ENCODE data around the gene ST6GAL1.
"Not testable (repeated sequence)": the region's sequence is repeated elsewhere in the genome, so short reads cannot be mapped to it uniquely, and the experiment has no call there.

ST6GAL1 gene

GRCh38 chr3:187000711-187001151 is 70.4 kb downstream of the ST6GAL1 start:
- H3K27me3 Mint-ChIP-seq: no peaks in the 10 kb centered on the region
- H3K4me3 Mint-ChIP-seq: peak overlapping the region; percentile 47
- peaks cover 26% of the 10 kb centered on the region for H3K36me3 Mint-ChIP-seq

GRCh38 chr3:187002915-187003314 is 72.6 kb downstream of the ST6GAL1 start:
- Mint-ChIP-seq H3K9me3 (ENCODE audit: low read depth) (peaks cover 4% of the 10 kb centered on the region), H3K27ac (peak overlapping the region; percentile 41)

More at GRCh38 chr3:187000711-187001151, 70.4 kb downstream of the ST6GAL1 start:
- Mint-ChIP-seq H3K27ac (peak overlapping the region; percentile 84), H3K9me3 (ENCODE audit: low read depth) (peaks cover 4% of the 10 kb centered on the region), H3K4me1 (ENCODE audit: low read depth) (peaks cover 65% of the 10 kb centered on the region)

GRCh38 chr3:187005827-187006481 is 75.6 kb downstream of the ST6GAL1 start:
- Mint-ChIP-seq H3K27me3 (no peaks in the 10 kb centered on the region), H3K4me1 (ENCODE audit: low read depth) (peaks cover 67% of the 10 kb centered on the region), H3K9me3 (ENCODE audit: low read depth) (peaks cover 4% of the 10 kb centered on the region), H3K27ac (peak overlapping the region; percentile 61), H3K36me3 (peaks cover 34% of the 10 kb centered on the region), H3K4me3 (no peak overlapping the region)

More at GRCh38 chr3:187002915-187003314, 72.6 kb downstream of the ST6GAL1 start:
- Mint-ChIP-seq H3K4me1 (ENCODE audit: low read depth) (peaks cover 73% of the 10 kb centered on the region), H3K36me3 (peaks cover 31% of the 10 kb centered on the region), H3K27me3 (no peaks in the 10 kb centered on the region), H3K4me3 (no peak overlapping the region)

GRCh38 chr3:187006864-187007630 is 76.7 kb downstream of the ST6GAL1 start:
- Mint-ChIP-seq H3K36me3 (peaks cover 32% of the 10 kb centered on the region), H3K27me3 (no peaks in the 10 kb centered on the region), H3K4me3 (no peak overlapping the region), H3K9me3 (ENCODE audit: low read depth) (peaks cover 4% of the 10 kb centered on the region), H3K27ac (peak overlapping the region; percentile 61), H3K4me1 (ENCODE audit: low read depth) (peaks cover 69% of the 10 kb centered on the region)

GRCh38 chr3:187010382-187010781 is 80.1 kb downstream of the ST6GAL1 start:
- not testable (repeated sequence) for H3K27ac Mint-ChIP-seq
- H3K36me3 Mint-ChIP-seq: peaks cover 21% of the 10 kb centered on the region

GRCh38 chr3:187011915-187012314 is 81.6 kb downstream of the ST6GAL1 start:
- no peaks in the 10 kb centered on the region for H3K9me3 Mint-ChIP-seq (ENCODE audit: low read depth)
- H3K4me1 Mint-ChIP-seq (ENCODE audit: low read depth): peaks cover 68% of the 10 kb centered on the region
- H3K4me3 Mint-ChIP-seq: peak overlapping the region; percentile 79
- peaks cover 22% of the 10 kb centered on the region for H3K36me3 Mint-ChIP-seq
- no peaks in the 10 kb centered on the region for H3K27me3 Mint-ChIP-seq
- H3K27ac Mint-ChIP-seq: peak overlapping the region; percentile 98

More at GRCh38 chr3:187010382-187010781, 80.1 kb downstream of the ST6GAL1 start:
- not testable (repeated sequence) for H3K9me3 Mint-ChIP-seq (ENCODE audit: low read depth); H3K27me3 Mint-ChIP-seq; H3K4me3 Mint-ChIP-seq
- peaks cover 71% of the 10 kb centered on the region for H3K4me1 Mint-ChIP-seq (ENCODE audit: low read depth)

- Mint-ChIP-seq H3K36me3 (peaks cover 19% of the 10 kb centered on the region), H3K27me3 (no peaks in the 10 kb centered on the region), H3K4me1 (ENCODE audit: low read depth) (peaks cover 63% of the 10 kb centered on the region), H3K27ac (peak overlapping the region; percentile 98), H3K4me3 (peak overlapping the region; percentile 79), H3K9me3 (ENCODE audit: low read depth) (no peaks in the 10 kb centered on the region)
These were observed 82.3 kb downstream of the ST6GAL1 start for GRCh38 chr3:187012609-187013051.

GRCh38 chr3:187013159-187013716 is 82.9 kb downstream of the ST6GAL1 start:
- peak overlapping the region; percentile 79 for H3K4me3 Mint-ChIP-seq
- H3K9me3 Mint-ChIP-seq (ENCODE audit: low read depth): no peaks in the 10 kb centered on the region
- H3K36me3 Mint-ChIP-seq: peaks cover 15% of the 10 kb centered on the region
- peaks cover 57% of the 10 kb centered on the region for H3K4me1 Mint-ChIP-seq (ENCODE audit: low read depth)
- H3K27me3 Mint-ChIP-seq: no peaks in the 10 kb centered on the region
- H3K27ac Mint-ChIP-seq: peak overlapping the region; percentile 98

- H3K36me3 Mint-ChIP-seq: peaks cover 11% of the 10 kb centered on the region
- peak overlapping the region; percentile 51 for H3K27ac Mint-ChIP-seq
- H3K4me3 Mint-ChIP-seq: no peak overlapping the region
- peaks cover 62% of the 10 kb centered on the region for H3K4me1 Mint-ChIP-seq (ENCODE audit: low read depth)
- H3K27me3 Mint-ChIP-seq: no peaks in the 10 kb centered on the region
- H3K9me3 Mint-ChIP-seq (ENCODE audit: low read depth): no peaks in the 10 kb centered on the region
These were observed 84.1 kb downstream of the ST6GAL1 start for GRCh38 chr3:187014417-187014864.

- Mint-ChIP-seq H3K27ac (peak overlapping the region; percentile 37), H3K27me3 (no peaks in the 10 kb centered on the region), H3K36me3 (peaks cover 11% of the 10 kb centered on the region), H3K4me1 (ENCODE audit: low read depth) (peaks cover 72% of the 10 kb centered on the region), H3K4me3 (no peak overlapping the region), H3K9me3 (ENCODE audit: low read depth) (no peaks in the 10 kb centered on the region)
These were observed 85.7 kb downstream of the ST6GAL1 start for GRCh38 chr3:187015903-187016638.

- peak overlapping the region; percentile 46 for H3K27ac Mint-ChIP-seq
- H3K9me3 Mint-ChIP-seq (ENCODE audit: low read depth): no peaks in the 10 kb centered on the region
- H3K36me3 Mint-ChIP-seq: peaks cover 11% of the 10 kb centered on the region
- H3K4me1 Mint-ChIP-seq (ENCODE audit: low read depth): peaks cover 68% of the 10 kb centered on the region
- H3K4me3 Mint-ChIP-seq: no peak overlapping the region
- H3K27me3 Mint-ChIP-seq: no peaks in the 10 kb centered on the region
These were observed 86.5 kb downstream of the ST6GAL1 start for GRCh38 chr3:187016639-187017345.

GRCh38 chr3:187017511-187018230 is 87.3 kb downstream of the ST6GAL1 start:
- Mint-ChIP-seq H3K27me3 (no peaks in the 10 kb centered on the region), H3K36me3 (peaks cover 11% of the 10 kb centered on the region), H3K27ac (no peak overlapping the region), H3K4me1 (ENCODE audit: low read depth) (peaks cover 68% of the 10 kb centered on the region), H3K4me3 (no peak overlapping the region), H3K9me3 (ENCODE audit: low read depth) (no peaks in the 10 kb centered on the region)

GRCh38 chr3:187019542-187020072 is 89.3 kb downstream of the ST6GAL1 start:
- H3K4me3 Mint-ChIP-seq: peak overlapping the region; percentile 2
- H3K27me3 Mint-ChIP-seq: no peaks in the 10 kb centered on the region
- H3K27ac Mint-ChIP-seq: peak overlapping the region; percentile 87
- H3K36me3 Mint-ChIP-seq: peaks cover 7% of the 10 kb centered on the region
- no peaks in the 10 kb centered on the region for H3K9me3 Mint-ChIP-seq (ENCODE audit: low read depth)
- H3K4me1 Mint-ChIP-seq (ENCODE audit: low read depth): peaks cover 61% of the 10 kb centered on the region
